A549 (cell line): ENCODE results near the gene CALCA. TPM values are rescaled to one million over a fixed set of nuclear protein-coding genes. Genes with fewer than 3 reads are reported as not detected.

ENCODE experiments used
- ATAC-seq, 2 experiments: fragments of 200-7000 bp in 1 of 2; fragments of >200 bp in 1 of 2; cut with Nextera tagmentation in 1 of 2; cut with Tn5 transposase in 1 of 2; 3 replicates each; pipeline versions ENCODE4 v1.8.0 to v1.9.1; 2018 to 2020; ENCODE audit warnings: mild to moderate bottlenecking in 1 of 2, moderate library complexity in 1 of 2
- CTCF ChIA-PET: fragments of 300-600 bp; sonication (Branson Sonifier 250); formaldehyde crosslinking; extraction: SDS; loops from one replicate; lab custom pipeline; 2021; ENCODE audit warnings: antibody characterized with exemption, inconsistent platforms; lab: Yijun Ruan, JAX
- POLR2A ChIA-PET: fragments of 350-600 bp; formaldehyde crosslinking; extraction: SDS; loops from one replicate; lab custom pipeline; 2021; ENCODE audit warnings: antibody characterized with exemption, inconsistent platforms; lab: Yijun Ruan, JAX
- DNase-seq, 2 experiments: peaks; one replicate each; pipeline versions ENCODE4 v3.0.0 to v3.0.0-alpha.2; 2011 to 2016; ENCODE audit warnings: low read depth in 1 of 2, low spot score in 1 of 2
- FAIRE-seq: peaks from 2 replicates; lab custom pipeline; 2011; peaks lifted over from hg19 to GRCh38; lab: Jason Lieb, UNC
- H3K27ac ChIP-seq, 2 experiments: fragments of >200 bp; sonication (Bioruptor Twin); formaldehyde crosslinking; 3 replicates each; pipeline ENCODE4 v1.5.1; 2016 to 2017
- H3K4me1 ChIP-seq: fragments of >200 bp; sonication (Bioruptor Twin); formaldehyde crosslinking; 3 replicates; pipeline ENCODE4 v1.6.1; 2016
- H3K4me2 ChIP-seq: fragments of >200 bp; sonication (Bioruptor Twin); formaldehyde crosslinking; 3 replicates; pipeline ENCODE4 v1.6.1; 2016
- H3K4me3 ChIP-seq: fragments of >200 bp; sonication (Bioruptor Twin); formaldehyde crosslinking; 3 replicates; pipeline ENCODE4 v1.5.1; 2016
- H3K9me3 ChIP-seq: fragments of >200 bp; sonication (Bioruptor Twin); formaldehyde crosslinking; 3 replicates; pipeline ENCODE4 v1.6.1; 2016
- CBX2 ChIP-seq: fragments of 200-600 bp; sonication (generic); IDR thresholded peaks from 2 replicates; pipeline ENCODE4 v1.6.1; 2016; ENCODE audit warnings: low read depth, mild to moderate bottlenecking, borderline replicate concordance
- ESRRA ChIP-seq: fragments of 150-350 bp; IDR thresholded peaks from 2 replicates; pipeline ENCODE4 v1.6.1; 2014; ENCODE audit warnings: mild to moderate bottlenecking, low read length, borderline replicate concordance
- FOSB ChIP-seq: fragments of 250-450 bp; sonication (Bioruptor Pico); IDR thresholded peaks from 2 replicates; pipeline ENCODE4 v1.5.0; 2020; ENCODE audit warnings: mild to moderate bottlenecking, moderate library complexity
- FOSL2 ChIP-seq, 2 experiments: fragments of 450-650 bp in 1 of 2; fragments of >200 bp in 1 of 2; sonication (Bioruptor Twin) in 1 of 2; formaldehyde crosslinking; IDR thresholded peaks; 2 replicates each; pipeline versions ENCODE4 v1.5.0 to v1.6.1; 2016 to 2020; ENCODE audit warnings: mild to moderate bottlenecking in 1 of 2, moderate library complexity in 1 of 2
- HDAC2 ChIP-seq: fragments of 200-600 bp; sonication (generic); IDR thresholded peaks from 2 replicates; pipeline ENCODE4 v1.6.1; 2016
- HOXB5 ChIP-seq: fragments of 250-450 bp; sonication (Bioruptor Pico); IDR thresholded peaks from 2 replicates; pipeline ENCODE4 v1.5.0; 2020; ENCODE audit warnings: mild to moderate bottlenecking, moderate library complexity
- JUNB ChIP-seq: fragments of >200 bp; sonication (Bioruptor Twin); formaldehyde crosslinking; IDR thresholded peaks from 2 replicates; pipeline ENCODE4 v1.6.1; 2016
- KDM1A ChIP-seq: fragments of 200-600 bp; sonication (generic); IDR thresholded peaks from 2 replicates; pipeline ENCODE4 v1.6.1; 2016; ENCODE audit warnings: low read depth, mild to moderate bottlenecking
- MAFK ChIP-seq: fragments of 450-650 bp; IDR thresholded peaks from 2 replicates; pipeline ENCODE4 v1.6.1; 2014; ENCODE audit not compliant: partially characterized antibody
- MAZ ChIP-seq: fragments of 150-350 bp; IDR thresholded peaks from 2 replicates; pipeline ENCODE4 v1.6.1; 2014; ENCODE audit warnings: antibody characterized with exemption, low read depth, low read length, borderline replicate concordance
- NFE2L2 ChIP-seq: fragments of 150-350 bp; conservative IDR thresholded peaks from 2 replicates; pipeline ENCODE4 v1.6.1; 2014; ENCODE audit warnings: low read length
- NPAS2 ChIP-seq: fragments of 250-450 bp; sonication (Bioruptor Pico); IDR thresholded peaks from 2 replicates; pipeline ENCODE4 v1.8.0; 2022; ENCODE audit warnings: mild to moderate bottlenecking, moderate library complexity, borderline replicate concordance
- POLR2AphosphoS2 ChIP-seq: conservative IDR thresholded peaks from 2 replicates; pipeline ENCODE4 v1.6.1; 2012; ENCODE audit warnings: low read length, improper control_type of control experiment, inconsistent platforms
- RAD21 ChIP-seq, 2 experiments: fragments of >200 bp in 1 of 2; sonication (Bioruptor Twin) in 1 of 2; formaldehyde crosslinking in 1 of 2; IDR thresholded peaks in 1 of 2; conservative IDR thresholded peaks in 1 of 2; 2 replicates in 1 of 2; 3 replicates in 1 of 2; pipeline ENCODE4 v1.6.1; 2012 to 2018; ENCODE audit warnings: inconsistent platforms in 1 of 2
- RCOR1 ChIP-seq: fragments of 150-350 bp; IDR thresholded peaks from 2 replicates; pipeline ENCODE4 v1.6.1; 2014; ENCODE audit warnings: antibody characterized with exemption, low read length, low read depth
- RFX5 ChIP-seq: fragments of 450-650 bp; IDR thresholded peaks from 2 replicates; pipeline ENCODE4 v1.7.1; 2014; ENCODE audit warnings: antibody characterized with exemption, mild to moderate bottlenecking, moderate library complexity
- SMC3 ChIP-seq: fragments of >200 bp; sonication (Bioruptor Twin); formaldehyde crosslinking; IDR thresholded peaks from 3 replicates; pipeline ENCODE4 v1.6.1; 2018; ENCODE audit warnings: inconsistent platforms
- SREBF2 ChIP-seq: fragments of 450-650 bp; IDR thresholded peaks from 2 replicates; pipeline ENCODE4 v1.6.1; 2014; ENCODE audit warnings: mild to moderate bottlenecking, moderate library complexity
- TFCP2L1 ChIP-seq: fragments of 250-450 bp; sonication (Bioruptor Pico); IDR thresholded peaks from 2 replicates; pipeline ENCODE4 v1.5.0; 2021; ENCODE audit warnings: mild to moderate bottlenecking
- TP53 ChIP-seq: fragments of 250-450 bp; sonication (Bioruptor Pico); IDR thresholded peaks from 2 replicates; pipeline ENCODE4 v1.5.0; 2021; ENCODE audit warnings: mild to moderate bottlenecking, moderate library complexity
- ZSCAN20 ChIP-seq: fragments of 250-450 bp; sonication (Bioruptor Pico); IDR thresholded peaks from 2 replicates; pipeline ENCODE4 v1.8.0; 2022; ENCODE audit warnings: mild to moderate bottlenecking, moderate library complexity
- WGBS: methylation state at CpG from one replicate; pipeline ENCODE4 v1.1.6; 2017; ENCODE audit errors: missing lambda C conversion rate; 5-methylcytosine and 5-hydroxymethylcytosine counted together
- polyA plus RNA-seq, 4 experiments: library from polyadenylated mRNA; depleted of rRNA in 3 of 4; stranded (reverse); fragments of >200 nt; fragmentation: RNase III in 1 of 4; extraction: RNeasy Plus Mini Kit Qiagen cat#74134 plus additional on column Dnase treatment in 1 of 4; gene quantifications; 2 replicates in 3 of 4; 3 replicates in 1 of 4; pipeline ENCODE4 v1.2.3, GENCODE V29; 2011 to 2017
- TF ChIP-seq, protein P1 (sequence below): fragments of 250-450 bp; sonication (Bioruptor Pico); IDR thresholded peaks from 2 replicates; pipeline ENCODE4 v1.5.0; 2021; ENCODE audit warnings: mild to moderate bottlenecking, moderate library complexity, borderline replicate concordance
- TF ChIP-seq, protein P2 (sequence below): IDR thresholded peaks from 2 replicates; pipeline ENCODE4 v1.6.1; 2012
- TF ChIP-seq, protein P3 (sequence below): IDR thresholded peaks from 2 replicates; pipeline ENCODE4 v1.6.1; 2012; ENCODE audit warnings: low read depth, borderline replicate concordance
- TF ChIP-seq, protein P4 (sequence below): fragments of 250-450 bp; sonication (Bioruptor Pico); IDR thresholded peaks from 2 replicates; pipeline ENCODE4 v1.5.0; 2020; ENCODE audit warnings: low read depth, mild to moderate bottlenecking, moderate library complexity
- TF ChIP-seq, protein P5 (sequence below): fragments of 450-650 bp; IDR thresholded peaks from 2 replicates; pipeline ENCODE4 v1.6.1; 2014; ENCODE audit warnings: antibody characterized with exemption
- TF ChIP-seq, protein P6 (sequence below): fragments of >200 bp; sonication (Bioruptor Twin); formaldehyde crosslinking; IDR thresholded peaks from 3 replicates; pipeline ENCODE4 v1.5.1; 2016

CALCA gene
- polyA plus RNA-seq, 2 of the 4 experiments (the other 2 are of a cell fraction): not detected

DNA sequence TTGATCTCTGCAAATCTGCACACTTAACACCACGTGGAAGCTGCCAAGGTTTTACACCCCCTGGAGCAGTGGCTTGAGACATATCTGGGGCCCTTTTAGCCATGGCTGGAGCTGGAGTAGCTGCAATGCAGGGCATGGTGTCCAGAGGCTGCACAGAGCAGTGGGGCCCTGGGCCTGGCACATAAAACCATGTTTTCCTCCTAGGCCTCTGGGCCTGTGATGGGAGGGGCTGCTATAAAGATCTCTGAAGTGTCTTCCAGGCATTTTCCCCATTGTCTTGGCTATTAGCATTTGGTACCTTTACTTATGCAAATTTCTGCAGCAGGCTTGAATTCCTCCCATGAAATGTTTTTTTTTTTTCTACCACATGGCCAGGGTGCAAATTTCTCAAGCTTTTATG, 33.2 kb downstream of the CALCA start:
- Histone ChIP-seq H3K4me3 (no peak overlapping the region), H3K4me2 (no peak overlapping the region), H3K27ac (no peak overlapping the region), H3K4me1 (no peaks in the 10 kb centered on the region), H3K9me3 (no peaks in the 10 kb centered on the region)
- no peak for ATAC-seq
- ChIA-PET CTCF (interaction anchor here (1.6 kb wide), 1 partner anchor 31 kb away, joined by 4 read pairs; no protein-coding TSS in a partner anchor), POLR2A (no interaction called here)
- WGBS: 0% methylated on average over 1 of the region's 1 CpG
- no peak for FAIRE-seq
- no peak for DNase-seq
- TF ChIP-seq CBX2: no peak
- TF ChIP-seq NFE2L2: no peak
- TF ChIP-seq KDM1A: no peak
- no peak for TF ChIP-seq POLR2AphosphoS2
- no peak for TF ChIP-seq TP53 (CRISPR knock-in tag)
- no peak for TF ChIP-seq RFX5
- TF ChIP-seq, protein P1, sequence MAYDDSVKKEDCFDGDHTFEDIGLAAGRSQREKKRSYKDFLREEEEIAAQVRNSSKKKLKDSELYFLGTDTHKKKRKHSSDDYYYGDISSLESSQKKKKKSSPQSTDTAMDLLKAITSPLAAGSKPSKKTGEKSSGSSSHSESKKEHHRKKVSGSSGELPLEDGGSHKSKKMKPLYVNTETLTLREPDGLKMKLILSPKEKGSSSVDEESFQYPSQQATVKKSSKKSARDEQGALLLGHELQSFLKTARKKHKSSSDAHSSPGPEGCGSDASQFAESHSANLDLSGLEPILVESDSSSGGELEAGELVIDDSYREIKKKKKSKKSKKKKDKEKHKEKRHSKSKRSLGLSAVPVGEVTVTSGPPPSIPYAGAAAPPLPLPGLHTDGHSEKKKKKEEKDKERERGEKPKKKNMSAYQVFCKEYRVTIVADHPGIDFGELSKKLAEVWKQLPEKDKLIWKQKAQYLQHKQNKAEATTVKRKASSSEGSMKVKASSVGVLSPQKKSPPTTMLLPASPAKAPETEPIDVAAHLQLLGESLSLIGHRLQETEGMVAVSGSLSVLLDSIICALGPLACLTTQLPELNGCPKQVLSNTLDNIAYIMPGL: no peak
- no peak for TF ChIP-seq SMC3
- TF ChIP-seq HOXB5 (CRISPR knock-in tag): no peak
- TF ChIP-seq, protein P2, sequence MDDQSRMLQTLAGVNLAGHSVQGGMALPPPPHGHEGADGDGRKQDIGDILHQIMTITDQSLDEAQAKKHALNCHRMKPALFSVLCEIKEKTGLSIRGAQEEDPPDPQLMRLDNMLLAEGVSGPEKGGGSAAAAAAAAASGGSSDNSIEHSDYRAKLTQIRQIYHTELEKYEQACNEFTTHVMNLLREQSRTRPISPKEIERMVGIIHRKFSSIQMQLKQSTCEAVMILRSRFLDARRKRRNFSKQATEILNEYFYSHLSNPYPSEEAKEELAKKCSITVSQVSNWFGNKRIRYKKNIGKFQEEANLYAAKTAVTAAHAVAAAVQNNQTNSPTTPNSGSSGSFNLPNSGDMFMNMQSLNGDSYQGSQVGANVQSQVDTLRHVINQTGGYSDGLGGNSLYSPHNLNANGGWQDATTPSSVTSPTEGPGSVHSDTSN: no peak
- TF ChIP-seq NPAS2 (CRISPR knock-in tag): no peak
- TF ChIP-seq TFCP2L1: no peak
- TF ChIP-seq, all 56 proteins: peak for 0

DNA sequence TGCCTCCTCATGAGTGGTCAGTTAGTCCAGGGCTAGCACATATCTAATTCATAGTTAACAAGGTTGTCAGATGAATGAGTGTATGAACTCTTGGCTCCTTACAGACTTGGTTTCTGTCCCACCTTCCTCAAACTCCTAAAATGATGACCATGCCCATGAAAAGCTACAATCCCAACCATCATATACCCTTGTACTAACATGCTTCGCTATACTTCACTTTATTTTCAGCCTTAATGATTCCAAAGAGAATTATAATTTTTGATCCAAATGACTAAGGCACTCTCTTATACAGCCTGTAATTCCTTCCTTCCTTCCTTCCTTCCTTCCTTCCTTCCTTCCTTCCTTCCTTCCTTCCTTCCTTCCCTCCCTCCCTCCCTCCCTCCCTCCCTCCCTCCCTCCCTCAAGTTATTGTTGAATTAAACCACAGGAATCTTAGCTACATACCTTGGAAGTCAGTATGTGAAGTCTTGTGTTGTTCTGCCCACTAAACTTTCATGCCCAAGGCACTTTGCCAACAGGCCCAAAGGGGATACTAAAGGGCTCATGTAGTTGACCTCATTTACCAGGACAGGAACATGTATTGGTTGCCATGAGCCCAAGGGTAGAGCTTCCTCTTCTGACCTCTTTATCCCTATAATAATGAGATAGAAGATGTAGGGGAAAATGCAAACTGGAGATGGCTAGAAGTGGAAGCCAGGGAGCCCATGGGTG, 37.4 kb downstream of the CALCA start:
- Histone ChIP-seq H3K4me1 (no peaks in the 10 kb centered on the region), H3K4me2 (no peak overlapping the region), H3K27ac (no peak overlapping the region), H3K9me3 (no peaks in the 10 kb centered on the region), H3K4me3 (no peak overlapping the region)
- CTCF ChIA-PET: interaction anchor here (0.7 to 0.9 kb wide), 2 partner anchors 11 to 30 kb away, joined by 3 read pairs; no protein-coding TSS in a partner anchor
- POLR2A ChIA-PET: no interaction called here
- TF ChIP-seq FOSB: no peak
- TF ChIP-seq RCOR1: no peak
- TF ChIP-seq JUNB: no peak
- TF ChIP-seq, protein P3, sequence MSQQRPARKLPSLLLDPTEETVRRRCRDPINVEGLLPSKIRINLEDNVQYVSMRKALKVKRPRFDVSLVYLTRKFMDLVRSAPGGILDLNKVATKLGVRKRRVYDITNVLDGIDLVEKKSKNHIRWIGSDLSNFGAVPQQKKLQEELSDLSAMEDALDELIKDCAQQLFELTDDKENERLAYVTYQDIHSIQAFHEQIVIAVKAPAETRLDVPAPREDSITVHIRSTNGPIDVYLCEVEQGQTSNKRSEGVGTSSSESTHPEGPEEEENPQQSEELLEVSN: no peak
- no peak for TF ChIP-seq HDAC2
- TF ChIP-seq ESRRA: no peak
- TF ChIP-seq MAZ: no peak
- TF ChIP-seq, protein P1: no peak
- no peak for TF ChIP-seq RAD21 (conservative IDR thresholded peaks at IDR 0.05 in 1 of 2, IDR thresholded peaks at IDR 0.05 in 1 of 2)
- TF ChIP-seq, protein P4, sequence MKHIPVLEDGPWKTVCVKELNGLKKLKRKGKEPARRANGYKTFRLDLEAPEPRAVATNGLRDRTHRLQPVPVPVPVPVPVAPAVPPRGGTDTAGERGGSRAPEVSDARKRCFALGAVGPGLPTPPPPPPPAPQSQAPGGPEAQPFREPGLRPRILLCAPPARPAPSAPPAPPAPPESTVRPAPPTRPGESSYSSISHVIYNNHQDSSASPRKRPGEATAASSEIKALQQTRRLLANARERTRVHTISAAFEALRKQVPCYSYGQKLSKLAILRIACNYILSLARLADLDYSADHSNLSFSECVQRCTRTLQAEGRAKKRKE: no peak
- TF ChIP-seq ZSCAN20 (CRISPR knock-in tag): no peak
- no peak for TF ChIP-seq FOSL2 (IDR thresholded peaks at IDR 0.05)
- TF ChIP-seq FOSL2 (CRISPR knock-in tag; IDR thresholded peaks at IDR 0.05): no peak
- TF ChIP-seq TP53 (CRISPR knock-in tag): no peak
- TF ChIP-seq, protein P5, sequence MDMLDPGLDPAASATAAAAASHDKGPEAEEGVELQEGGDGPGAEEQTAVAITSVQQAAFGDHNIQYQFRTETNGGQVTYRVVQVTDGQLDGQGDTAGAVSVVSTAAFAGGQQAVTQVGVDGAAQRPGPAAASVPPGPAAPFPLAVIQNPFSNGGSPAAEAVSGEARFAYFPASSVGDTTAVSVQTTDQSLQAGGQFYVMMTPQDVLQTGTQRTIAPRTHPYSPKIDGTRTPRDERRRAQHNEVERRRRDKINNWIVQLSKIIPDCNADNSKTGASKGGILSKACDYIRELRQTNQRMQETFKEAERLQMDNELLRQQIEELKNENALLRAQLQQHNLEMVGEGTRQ: no peak
- TF ChIP-seq, protein P6, sequence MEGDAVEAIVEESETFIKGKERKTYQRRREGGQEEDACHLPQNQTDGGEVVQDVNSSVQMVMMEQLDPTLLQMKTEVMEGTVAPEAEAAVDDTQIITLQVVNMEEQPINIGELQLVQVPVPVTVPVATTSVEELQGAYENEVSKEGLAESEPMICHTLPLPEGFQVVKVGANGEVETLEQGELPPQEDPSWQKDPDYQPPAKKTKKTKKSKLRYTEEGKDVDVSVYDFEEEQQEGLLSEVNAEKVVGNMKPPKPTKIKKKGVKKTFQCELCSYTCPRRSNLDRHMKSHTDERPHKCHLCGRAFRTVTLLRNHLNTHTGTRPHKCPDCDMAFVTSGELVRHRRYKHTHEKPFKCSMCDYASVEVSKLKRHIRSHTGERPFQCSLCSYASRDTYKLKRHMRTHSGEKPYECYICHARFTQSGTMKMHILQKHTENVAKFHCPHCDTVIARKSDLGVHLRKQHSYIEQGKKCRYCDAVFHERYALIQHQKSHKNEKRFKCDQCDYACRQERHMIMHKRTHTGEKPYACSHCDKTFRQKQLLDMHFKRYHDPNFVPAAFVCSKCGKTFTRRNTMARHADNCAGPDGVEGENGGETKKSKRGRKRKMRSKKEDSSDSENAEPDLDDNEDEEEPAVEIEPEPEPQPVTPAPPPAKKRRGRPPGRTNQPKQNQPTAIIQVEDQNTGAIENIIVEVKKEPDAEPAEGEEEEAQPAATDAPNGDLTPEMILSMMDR: no peak
- no peak for TF ChIP-seq MAFK
- TF ChIP-seq SREBF2: no peak
- FAIRE-seq (no peak), ATAC-seq (no peak), DNase-seq (no peak)
- 3% methylated on average over 1 of the region's 1 CpG for WGBS
